H1 (cell line): ENCODE data around the gene RPL12. TPM values are rescaled to one million over a fixed set of nuclear protein-coding genes. Genes with fewer than 3 reads are reported as not detected.

Source experiments
- CTCF ChIA-PET: fragments of 300-600 bp; sonication (Branson Sonifier 250); formaldehyde crosslinking; loops from one replicate; lab custom pipeline; 2021; ENCODE audit not compliant: partially characterized antibody; lab: Charles Lee
- POLR2A ChIA-PET: fragments of 300-600 bp; sonication (Branson Sonifier 250); formaldehyde crosslinking; loops from one replicate; lab custom pipeline; 2021; ENCODE audit warnings: inconsistent platforms; ENCODE audit not compliant: partially characterized antibody; lab: Charles Lee
- DNase-seq, 2 experiments: peaks; one replicate each; pipeline versions ENCODE4 v3.0.0 to v3.0.0-alpha.2; 2010 to 2022; ENCODE audit warnings: low spot score in 2 of 2, low read depth in 1 of 2, mixed read lengths in 1 of 2
- FAIRE-seq: peaks from 2 replicates; lab custom pipeline; 2011; peaks lifted over from hg19 to GRCh38; lab: Jason Lieb, UNC
- H2AFZ ChIP-seq: 2 replicates; pipeline ENCODE4 v1.8.1; 2012; ENCODE audit warnings: low read length, inconsistent platforms
- H2AK5ac ChIP-seq: 2 replicates; pipeline ENCODE4 v1.6.1; 2013; ENCODE audit warnings: low read depth, low read length
- H2BK120ac ChIP-seq: replicated peaks from 2 replicates; pipeline ENCODE3; 2013; ENCODE audit warnings: low read depth, low read length, inconsistent platforms
- H2BK12ac ChIP-seq: 2 replicates; pipeline ENCODE4 v1.6.1; 2013; ENCODE audit warnings: low read depth, low read length
- H2BK15ac ChIP-seq: 2 replicates; pipeline ENCODE4 v1.6.1; 2013; ENCODE audit warnings: low read length
- H2BK20ac ChIP-seq: 2 replicates; pipeline ENCODE4 v1.6.1; 2013; ENCODE audit warnings: low read length
- H2BK5ac ChIP-seq: 2 replicates; pipeline ENCODE4 v1.6.1; 2013; ENCODE audit warnings: low read depth, low read length
- H3K14ac ChIP-seq: 2 replicates; pipeline ENCODE4 v1.6.1; 2013; ENCODE audit warnings: inconsistent platforms; ENCODE audit not compliant: insufficient read length
- H3K18ac ChIP-seq: 2 replicates; pipeline ENCODE4 v1.6.1; 2013; ENCODE audit warnings: low read length; ENCODE audit errors: extremely low read depth
- H3K23ac ChIP-seq: 2 replicates; pipeline ENCODE4 v1.6.1; 2013; ENCODE audit warnings: inconsistent platforms; ENCODE audit not compliant: insufficient read length
- H3K23me2 ChIP-seq: 2 replicates; pipeline ENCODE4 v1.6.1; 2013; ENCODE audit warnings: low read depth, low read length
- H3K27ac ChIP-seq: 2 replicates; pipeline ENCODE4 v1.6.1; 2011; ENCODE audit warnings: low read depth, low read length, inconsistent platforms
- H3K27me3 ChIP-seq, 4 experiments: replicated peaks in 1 of 4; 1 replicate in 1 of 4; 2 replicates in 3 of 4; pipeline versions ENCODE4 v1.6.1 to v1.8.1; 2011 to 2013; ENCODE audit warnings: low read length in 3 of 4, mild to moderate bottlenecking in 3 of 4, inconsistent platforms in 2 of 4, mixed read lengths in 2 of 4, moderate library complexity in 1 of 4; ENCODE audit not compliant: control insufficient read depth in 3 of 4, insufficient read depth in 3 of 4; ENCODE audit errors: extremely low read depth in 1 of 4
- H3K36me3 ChIP-seq, 4 experiments: 2 replicates each; pipeline versions ENCODE4 v1.6.1 to v1.8.1; 2011 to 2013; ENCODE audit warnings: mild to moderate bottlenecking in 4 of 4, low read length in 3 of 4, moderate library complexity in 2 of 4, control low read depth in 1 of 4, inconsistent platforms in 1 of 4; ENCODE audit not compliant: insufficient read depth in 4 of 4, control insufficient read depth in 2 of 4
- H3K4ac ChIP-seq: replicated peaks from 2 replicates; pipeline ENCODE3; 2013; ENCODE audit warnings: low read length, low read depth, mixed read lengths, inconsistent platforms; ENCODE audit not compliant: insufficient read length
- H3K4me1 ChIP-seq, 4 experiments: replicated peaks in 1 of 4; 1 replicate in 1 of 4; 2 replicates in 3 of 4; pipeline versions ENCODE4 v1.6.1 to v1.8.1; 2011 to 2013; ENCODE audit warnings: low read length in 3 of 4, inconsistent platforms in 2 of 4, mixed read lengths in 1 of 4; ENCODE audit not compliant: insufficient read depth in 4 of 4, control insufficient read depth in 3 of 4
- H3K4me2 ChIP-seq, 2 experiments: 2 replicates each; pipeline versions ENCODE4 v1.6.1 to v1.8.1; 2011 to 2013; ENCODE audit warnings: low read depth in 2 of 2, low read length in 2 of 2, control low read depth in 1 of 2, inconsistent platforms in 1 of 2, mild to moderate bottlenecking in 1 of 2; ENCODE audit not compliant: insufficient read depth in 1 of 2
- H3K4me3 ChIP-seq, 4 experiments: fragments of 200-600, 300-600 bp in 1 of 4; sonication (generic), shearing (Covaris generic), sonication (Bioruptor Twin) in 1 of 4; 2 replicates each; pipeline versions ENCODE4 v1.5.1 to v1.8.1; 2011 to 2016; ENCODE audit warnings: low read length in 4 of 4, low read depth in 3 of 4, control low read depth in 2 of 4, inconsistent platforms in 2 of 4, mild to moderate bottlenecking in 2 of 4, mixed read lengths in 1 of 4, moderate library complexity in 1 of 4; ENCODE audit not compliant: insufficient read depth in 2 of 4; ENCODE audit errors: extremely low read depth in 1 of 4
- H3K56ac ChIP-seq: replicated peaks from 2 replicates; pipeline ENCODE3; 2013; ENCODE audit warnings: low read depth, mild to moderate bottlenecking, mixed read lengths, low read length, inconsistent platforms; ENCODE audit not compliant: insufficient read length
- H3K79me1 ChIP-seq: 2 replicates; pipeline ENCODE4 v1.6.1; 2013; ENCODE audit warnings: low read depth, low read length, control low read depth
- H3K79me2 ChIP-seq, 2 experiments: 2 replicates each; pipeline versions ENCODE4 v1.6.1 to v1.8.1; 2012 to 2013; ENCODE audit warnings: low read length in 2 of 2, mild to moderate bottlenecking in 2 of 2, inconsistent platforms in 1 of 2; ENCODE audit not compliant: insufficient read depth in 2 of 2, control insufficient read depth in 1 of 2
- H3K9ac ChIP-seq, 4 experiments: replicated peaks in 1 of 4; 1 replicate in 1 of 4; 2 replicates in 3 of 4; pipeline versions ENCODE4 v1.6.1 to v1.8.1; 2011 to 2013; ENCODE audit warnings: low read depth in 3 of 4, low read length in 3 of 4, control low read depth in 2 of 4, mild to moderate bottlenecking in 2 of 4, moderate library complexity in 2 of 4, inconsistent platforms in 1 of 4; ENCODE audit errors: extremely low read depth in 1 of 4
- H3K9me3 ChIP-seq, 2 experiments: 2 replicates each; pipeline versions ENCODE4 v1.6.1 to v1.8.1; 2012 to 2013; ENCODE audit warnings: mild to moderate bottlenecking in 2 of 2, moderate library complexity in 2 of 2, control low read depth in 1 of 2, inconsistent platforms in 1 of 2, low read depth in 1 of 2, low read length in 1 of 2, mixed read lengths in 1 of 2; ENCODE audit not compliant: insufficient read depth in 2 of 2
- H4K20me1 ChIP-seq, 2 experiments: replicated peaks in 1 of 2; 2 replicates each; pipeline versions ENCODE3 to v1.8.1; 2011 to 2013; ENCODE audit warnings: inconsistent platforms in 2 of 2, low read length in 2 of 2, mild to moderate bottlenecking in 1 of 2; ENCODE audit not compliant: insufficient read depth in 2 of 2, control insufficient read depth in 1 of 2
- H4K5ac ChIP-seq: 2 replicates; pipeline ENCODE4 v1.6.1; 2013; ENCODE audit warnings: low read length, low read depth, mixed read lengths, inconsistent platforms; ENCODE audit not compliant: insufficient read length
- H4K8ac ChIP-seq: 2 replicates; pipeline ENCODE4 v1.8.0; 2013; ENCODE audit warnings: mild to moderate bottlenecking, moderate library complexity, low read length, inconsistent platforms; ENCODE audit not compliant: insufficient read depth; ENCODE audit errors: extremely low read depth
- H4K91ac ChIP-seq: replicated peaks from 2 replicates; pipeline ENCODE3; 2013; ENCODE audit warnings: low read length, mixed read lengths, inconsistent platforms; ENCODE audit not compliant: insufficient read length
- KDM1A ChIP-seq: fragments of 200-600, 300-600 bp; sonication (generic); IDR thresholded peaks from 2 replicates; pipeline ENCODE4 v1.7.1; 2016; ENCODE audit warnings: mild to moderate bottlenecking, low read length, borderline replicate concordance
- SP1 ChIP-seq: IDR thresholded peaks from 2 replicates; pipeline ENCODE4 v1.6.1; 2011; ENCODE audit warnings: low read depth, low read length
- WGBS, 2 experiments: shearing (Covaris generic) in 1 of 2; methylation state at CpG; one replicate each; pipeline versions ENCODE4 v1.1.6 to v1.1.7; 2013 to 2015; ENCODE audit warnings: low lambda C conversion rate in 2 of 2, mixed read lengths in 2 of 2, inconsistent platforms in 1 of 2, low coverage in 1 of 2, missing lambda C conversion rate in 1 of 2; ENCODE audit not compliant: insufficient replicate concordance in 2 of 2, insufficient coverage in 1 of 2, insufficient read length in 1 of 2; ENCODE audit errors: extremely low coverage in 1 of 2, missing lambda C conversion rate in 1 of 2; 5-methylcytosine and 5-hydroxymethylcytosine counted together
- polyA plus RNA-seq, 7 experiments: library from polyadenylated mRNA; depleted of rRNA in 3 of 7; stranded (reverse) in 5 of 7; unstranded in 2 of 7; fragments of >200 nt in 5 of 7; fragments of 200-250 nt in 2 of 7; gene quantifications; 1 replicate in 5 of 7; 2 replicates in 1 of 7; 4 replicates in 1 of 7; pipeline versions ENCODE4 v1.2.1 to v1.2.3, GENCODE V29; 2011 to 2013; ENCODE audit warnings: missing spikeins in 2 of 7, mixed read lengths in 2 of 7
- total RNA-seq: library from RNA; stranded (reverse); fragmentation: NEBNext Ultra II Directional; extraction: Animal tissue kit (Norgen Biotek cat#: 25700); gene quantifications from 2 replicates; pipeline ENCODE4 v1.2.1, GENCODE V29; 2021

Gene RPL12
- total and polyA plus RNA-seq, 2 of the 8 experiments (the other 6 are each of a cell fraction or from before 2014, with no cell fraction given): 1,993 to 4,892 TPM

DNA sequence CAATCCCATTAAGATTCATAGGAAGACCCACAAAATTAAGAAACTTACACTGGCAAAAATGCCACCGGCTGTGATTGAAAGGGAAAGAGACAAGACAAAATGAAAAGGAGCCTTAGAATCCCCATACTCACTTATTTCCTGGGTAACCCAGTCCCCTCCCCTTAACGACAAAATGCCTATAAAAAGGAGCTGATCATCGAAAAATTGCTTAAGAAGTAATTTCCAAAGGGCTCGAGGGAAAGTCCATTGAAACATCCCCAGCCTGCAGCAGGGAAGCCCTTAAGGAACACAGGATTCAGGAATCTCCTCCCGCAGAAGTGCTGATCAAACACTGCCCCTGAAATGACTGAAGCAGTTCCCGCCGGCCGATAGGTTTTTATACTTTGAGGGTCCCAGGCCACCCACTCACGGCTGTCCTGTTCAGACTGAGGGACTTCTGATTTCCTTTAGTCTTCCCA lies 27.7 kb downstream of the RPL12 start:
- Histone ChIP-seq H3K9me3 (no peaks in the 10 kb centered on the region), H2BK12ac (peak overlapping the region; percentile 81; the same call in 1 of the 2 replicates)
- TF ChIP-seq SP1: 0 out of 2 replicates have a peak, but pooled peaks have one; percentile 9
- no peak for TF ChIP-seq KDM1A
- TF ChIP-seq, all 59 proteins: peak for 1
- H3K9ac ChIP-seq: peak overlapping the region; percentile 66 to 90 (median 88)
- H4K5ac ChIP-seq: peak overlapping the region; percentile 12
- peaks cover 0 to 3% (median 0%) of the 10 kb centered on the region in 4 experiments; a peak in 3 of 8 replicates for H3K36me3 ChIP-seq
- peak overlapping the region; percentile 94 for H3K27ac ChIP-seq
- ChIA-PET POLR2A (interaction anchor here (1.0 to 6.3 kb wide), 13 partner anchors 8 to 116 kb away, joined by 3 to 59 read pairs (median 6); partner anchors contain the start of genes LRSAM1, RPL12 and SLC2A8), CTCF (interaction anchor here (0.8 to 1.9 kb wide), 8 partner anchors 25 to 509 kb away, joined by 3 to 7 read pairs (median 3); partner anchors contain the start of genes RALGPS1 and SLC2A8)
- H3K56ac ChIP-seq: peak overlapping the region; percentile 17
- H3K23ac ChIP-seq: no peak overlapping the region
- H2BK120ac ChIP-seq: no peak overlapping the region
- peaks cover 4% of the 10 kb centered on the region for H3K79me1 ChIP-seq
- FAIRE-seq (no peak), DNase-seq (no peak)
- H2BK15ac ChIP-seq: no peak overlapping the region
- WGBS, 2 experiments: 9% methylated on average over 9 of the region's 9 CpGs; no CpG with 5 or more reads in 1 of the 2 experiments
- H3K27me3 ChIP-seq: no peaks in the 10 kb centered on the region
- H3K4me1 ChIP-seq: peaks cover 0 to 12% (median 6%) of the 10 kb centered on the region in 4 experiments; a peak in 5 of 7 replicates
- peaks cover 0 to 6% of the 10 kb centered on the region in 2 experiments for H4K20me1 ChIP-seq
- no peak overlapping the region for H2AK5ac ChIP-seq
- no peak overlapping the region for H4K91ac ChIP-seq
- peak overlapping the region; percentile 63 for H4K8ac ChIP-seq
- no peak overlapping the region for H3K14ac ChIP-seq
- H3K4ac ChIP-seq: no peak overlapping the region
- peak overlapping the region; percentile 87 to 96 (median 94) for H3K4me3 ChIP-seq
- peaks cover 13% of the 10 kb centered on the region for H3K23me2 ChIP-seq
- H3K79me2 ChIP-seq: peaks cover 7 to 43% of the 10 kb centered on the region in 2 experiments
- H3K18ac ChIP-seq: peak overlapping the region; percentile 62
- no peak overlapping the region for H2BK20ac ChIP-seq
- peak overlapping the region; percentile 93 for H2BK5ac ChIP-seq
- H2AFZ ChIP-seq: peak overlapping the region; percentile 76
- peak overlapping the region; percentile 58 to 74 for H3K4me2 ChIP-seq
